ENCODE data around the gene PRDM5.

GRCh38 chr4:120918092-120918491, 4.4 kb downstream of the PRDM5 start:
- no peak for TF ChIP-seq CTCF (IDR thresholded peaks at IDR 0.05; ENCODE audit: low read length)
- no peak for TF ChIP-seq EZH2 (IDR thresholded peaks at IDR 0.05; ENCODE audit: borderline replicate concordance, low read length)

All from OCI-LY1 (cell line).